Measurements from ENCODE around the gene CMTM1.
"Not testable (repeated sequence)": the region's sequence is repeated elsewhere in the genome, so short reads cannot be mapped to it uniquely, and the experiment has no call there.

Gene CMTM1

GRCh38 chr16:66621973-66622372, 55.7 kb downstream of the CMTM1 start:
- TF ChIP-seq ZNF70 (CRISPR knock-in tag; IDR thresholded peaks at IDR 0.05), result no peak
- TF ChIP-seq RARB (CRISPR knock-in tag; IDR thresholded peaks at IDR 0.05), result no peak
- no peak for TF ChIP-seq PPARA (CRISPR knock-in tag; IDR thresholded peaks at IDR 0.05; ENCODE audit: borderline replicate concordance)
- TF ChIP-seq ZC3H10 (CRISPR knock-in tag; IDR thresholded peaks at IDR 0.05), result no peak
- no peak for TF ChIP-seq ZNF8 (CRISPR knock-in tag; IDR thresholded peaks at IDR 0.05)
- no peak for TF ChIP-seq ZFP3 (CRISPR knock-in tag; IDR thresholded peaks at IDR 0.05)
- ATAC-seq, result no peak

- no peak for ATAC-seq
- no peak for TF ChIP-seq ZNF8 (CRISPR knock-in tag; IDR thresholded peaks at IDR 0.05)
- no peak for TF ChIP-seq ZNF565 (CRISPR knock-in tag; conservative IDR thresholded peaks at IDR 0.05; ENCODE audit: low read depth)
- no peak for TF ChIP-seq CSRNP3 (CRISPR knock-in tag; IDR thresholded peaks at IDR 0.05)
- no peak for TF ChIP-seq RARB (CRISPR knock-in tag; IDR thresholded peaks at IDR 0.05)
- no peak for TF ChIP-seq POU6F1 (CRISPR knock-in tag; IDR thresholded peaks at IDR 0.05; ENCODE audit: borderline replicate concordance, low read depth)
- TF ChIP-seq TSHZ2 (CRISPR knock-in tag; IDR thresholded peaks at IDR 0.05), result no peak
Observed at GRCh38 chr16:66622863-66623262, 56.6 kb downstream of the CMTM1 start.

- TF ChIP-seq TOX (CRISPR knock-in tag; IDR thresholded peaks at IDR 0.05; ENCODE audit: borderline replicate concordance), result no peak
- no peak for TF ChIP-seq BACH2 (CRISPR knock-in tag; IDR thresholded peaks at IDR 0.05; ENCODE audit: borderline replicate concordance)
- TF ChIP-seq CREB5 (CRISPR knock-in tag; IDR thresholded peaks at IDR 0.05; ENCODE audit: low read depth), result no peak
- TF ChIP-seq TSHZ2 (CRISPR knock-in tag; IDR thresholded peaks at IDR 0.05), result no peak
- TF ChIP-seq TCF4 (CRISPR knock-in tag; IDR thresholded peaks at IDR 0.05; ENCODE audit: borderline replicate concordance), result no peak
- TF ChIP-seq RARB (CRISPR knock-in tag; IDR thresholded peaks at IDR 0.05), result no peak
- no peak for TF ChIP-seq CSDC2 (CRISPR knock-in tag; IDR thresholded peaks at IDR 0.05)
- TF ChIP-seq ZNF565 (CRISPR knock-in tag; conservative IDR thresholded peaks at IDR 0.05; ENCODE audit: low read depth), result no peak
- TF ChIP-seq OSR1 (CRISPR knock-in tag; IDR thresholded peaks at IDR 0.05), result no peak
- TF ChIP-seq PATZ1 (CRISPR knock-in tag; IDR thresholded peaks at IDR 0.05; ENCODE audit: borderline replicate concordance), result no peak
- ATAC-seq, result no peak
Observed at GRCh38 chr16:66623755-66624154, 57.5 kb downstream of the CMTM1 start.

GRCh38 chr16:66627611-66628378, 61.6 kb downstream of the CMTM1 start:
- ATAC-seq, result not testable (repeated sequence)
